ENCODE measurements around the gene TAF5L.

The TAF5L gene

DNA sequence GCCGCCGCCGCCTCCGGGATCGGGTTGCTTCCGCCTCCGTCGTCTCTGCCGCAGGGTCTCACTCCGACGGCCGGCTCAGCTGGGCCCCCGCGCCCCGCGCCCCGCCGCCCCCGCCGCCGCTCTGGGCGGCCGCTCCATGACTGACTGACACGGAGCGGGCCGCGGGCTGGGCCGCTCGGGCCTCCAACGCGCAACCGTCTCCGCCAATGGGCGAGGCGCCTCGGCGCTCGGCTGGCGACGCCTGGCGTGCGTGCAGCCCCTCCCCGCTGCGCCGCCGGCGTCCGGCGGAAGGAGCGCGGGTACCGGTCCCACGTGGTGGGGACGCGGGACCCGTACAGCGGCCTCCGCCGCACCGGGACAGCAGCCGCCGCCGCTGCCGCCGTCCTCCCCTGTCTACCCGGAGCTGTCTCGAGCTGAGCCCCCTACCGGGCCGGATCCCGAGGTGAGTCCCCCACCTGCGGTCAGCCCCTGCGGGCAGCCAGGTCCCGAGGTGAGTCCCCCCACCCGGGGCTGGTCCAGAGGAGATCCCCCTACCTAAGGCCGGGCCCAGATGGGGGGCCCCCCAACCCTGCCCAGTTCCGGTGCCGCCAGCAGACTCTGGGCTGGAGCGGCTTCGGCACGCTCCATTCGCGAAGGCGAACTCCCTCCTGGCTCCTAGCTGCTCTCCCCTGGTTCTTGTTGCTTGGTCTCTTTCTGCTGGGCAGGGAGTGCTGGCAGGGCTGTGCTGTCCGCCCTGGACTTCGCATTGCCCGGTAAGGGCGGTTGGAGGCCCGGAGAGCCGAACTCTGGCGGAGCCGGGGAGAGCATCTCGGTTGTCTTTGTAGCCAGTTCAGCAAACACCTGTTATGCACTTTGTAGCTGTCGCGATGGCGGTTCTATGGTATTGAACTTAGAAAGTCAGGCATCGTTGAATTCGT lies at the start of gene TAF5L, which contains the start of gene URB2:
TSS of gene TAF5L (minus strand) at position 208 of the 917 bp plus-strand sequence. CDS start 11,640 bp downstream, outside the sequence.
TSS of gene URB2 (plus strand) at position 333 of the 917 bp plus-strand sequence. CDS start 1,387 bp downstream, outside the sequence.
- DNase-seq (ENCODE audit: low spot score) = peak; percentile 89

DNA sequence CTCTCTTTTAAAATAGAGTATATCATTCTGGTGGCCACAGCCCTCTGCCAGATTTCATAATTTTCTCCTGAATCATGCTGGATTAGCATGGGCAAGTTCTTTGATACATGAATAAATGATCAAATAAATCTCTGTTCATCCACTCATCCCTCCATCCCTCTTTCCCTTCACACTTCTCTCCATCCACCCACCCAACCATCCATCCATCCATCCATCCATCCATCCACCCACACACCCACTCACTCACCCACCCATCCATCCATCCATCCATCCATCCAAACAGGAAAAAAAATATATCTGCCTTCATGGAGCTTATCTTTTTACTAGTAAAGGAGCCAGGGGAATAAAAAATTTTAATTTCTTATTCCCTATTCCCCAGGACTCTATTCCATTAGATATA lies 49.5 kb upstream of the TAF5L start:
- no peak for DNase-seq (ENCODE audit: low spot score)

DNA sequence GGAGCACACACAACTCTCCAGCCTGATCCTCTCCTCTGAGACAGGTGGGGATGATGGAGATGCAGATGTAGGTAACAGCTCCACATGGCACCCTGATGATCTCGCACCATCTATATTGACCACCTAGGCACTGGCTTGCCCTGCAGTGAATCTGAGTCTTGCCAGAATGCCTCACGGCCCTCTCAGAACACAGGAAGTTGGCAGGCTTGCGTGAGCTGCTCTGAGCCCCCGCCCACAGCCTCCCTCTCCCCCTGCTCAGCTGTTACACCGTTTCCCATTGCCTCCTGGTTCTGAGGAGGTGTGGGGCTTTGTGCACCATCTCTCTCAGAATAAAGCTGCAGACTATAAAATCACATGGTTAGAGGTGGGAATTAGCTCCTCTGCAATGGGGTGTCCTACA lies 48.1 kb upstream of the TAF5L start:
- DNase-seq (ENCODE audit: low spot score) = no peak

DNA sequence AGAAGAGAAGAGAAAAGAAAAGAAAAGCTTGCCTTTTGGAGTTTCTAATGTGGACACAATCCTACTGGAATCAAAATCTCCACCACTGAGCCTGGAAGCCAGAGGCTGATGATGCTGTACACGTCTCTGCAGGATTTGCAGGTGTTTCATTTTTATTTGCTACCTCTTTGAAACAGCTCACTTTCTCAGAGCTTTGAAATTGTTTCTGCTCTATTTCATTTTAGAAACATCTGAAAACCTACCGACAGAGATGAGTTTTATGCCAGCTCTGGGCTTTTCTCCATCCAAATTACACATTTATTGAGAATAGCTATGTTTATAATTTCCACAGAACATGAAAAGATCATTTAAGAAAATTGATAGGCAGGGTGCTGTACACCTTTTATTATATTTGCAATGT lies 46.3 kb upstream of the TAF5L start:
- no peak for DNase-seq (ENCODE audit: low spot score)

DNA sequence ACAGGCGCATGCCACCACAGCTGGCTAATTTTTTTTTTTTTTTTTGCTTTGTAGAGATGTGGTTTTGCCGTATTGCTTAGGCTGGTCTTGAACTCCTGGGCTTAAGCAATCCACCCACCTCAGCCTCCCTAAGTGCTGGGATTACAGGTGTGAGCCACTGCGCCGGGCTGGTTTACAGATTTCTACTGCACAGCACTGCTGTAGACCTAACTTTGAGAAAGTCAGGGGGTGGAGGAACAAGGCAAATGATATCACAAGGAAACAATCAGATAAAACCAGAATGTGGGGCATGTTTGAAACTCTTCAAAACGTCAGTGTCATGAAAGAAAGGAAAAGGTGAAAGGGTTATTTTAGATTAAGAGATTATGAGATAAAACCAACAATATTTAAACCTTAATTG lies 45.4 kb upstream of the TAF5L start:
- no peak for DNase-seq (ENCODE audit: low spot score)

DNA sequence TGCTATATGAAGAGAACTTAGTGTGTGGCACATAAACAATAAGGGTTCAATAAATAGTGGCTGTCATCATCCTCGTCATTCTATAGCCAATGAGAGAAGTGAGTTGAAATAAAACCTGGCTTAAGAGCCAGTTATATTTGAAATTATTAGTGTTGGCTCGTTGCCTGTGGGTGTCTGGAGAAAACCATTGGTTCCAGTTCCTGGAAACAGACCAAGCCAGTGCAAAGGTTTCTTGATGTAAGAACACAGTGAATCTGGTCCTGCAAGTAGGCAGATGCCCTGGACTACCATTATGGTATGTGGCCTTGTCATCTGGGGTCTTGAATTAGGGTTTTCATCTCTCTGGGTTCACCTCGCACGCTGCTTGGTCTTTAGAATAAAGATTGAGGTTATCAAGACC lies 43.4 kb upstream of the TAF5L start:
- no peak for DNase-seq (ENCODE audit: low spot score)

DNA sequence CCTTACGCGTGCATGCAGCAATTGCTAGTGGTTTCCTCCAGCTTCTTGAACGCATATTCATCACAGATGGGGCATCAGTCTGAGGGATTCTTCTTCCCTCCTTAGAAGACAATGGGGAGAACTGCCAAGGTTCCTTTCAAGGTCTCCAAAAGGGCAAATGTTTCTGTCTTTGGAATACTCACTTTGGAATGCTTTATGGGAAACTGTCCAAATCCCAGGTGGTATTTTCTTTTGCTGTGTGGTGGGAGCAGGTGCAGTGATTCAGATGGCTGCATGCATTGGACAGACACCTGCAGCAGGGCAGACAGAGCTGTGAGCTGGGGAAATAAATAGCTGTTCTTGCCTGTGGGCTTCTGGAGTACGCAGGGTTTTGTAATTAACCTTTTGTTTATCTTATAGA lies 40.7 kb upstream of the TAF5L start:
- no peak for DNase-seq (ENCODE audit: low spot score)

DNA sequence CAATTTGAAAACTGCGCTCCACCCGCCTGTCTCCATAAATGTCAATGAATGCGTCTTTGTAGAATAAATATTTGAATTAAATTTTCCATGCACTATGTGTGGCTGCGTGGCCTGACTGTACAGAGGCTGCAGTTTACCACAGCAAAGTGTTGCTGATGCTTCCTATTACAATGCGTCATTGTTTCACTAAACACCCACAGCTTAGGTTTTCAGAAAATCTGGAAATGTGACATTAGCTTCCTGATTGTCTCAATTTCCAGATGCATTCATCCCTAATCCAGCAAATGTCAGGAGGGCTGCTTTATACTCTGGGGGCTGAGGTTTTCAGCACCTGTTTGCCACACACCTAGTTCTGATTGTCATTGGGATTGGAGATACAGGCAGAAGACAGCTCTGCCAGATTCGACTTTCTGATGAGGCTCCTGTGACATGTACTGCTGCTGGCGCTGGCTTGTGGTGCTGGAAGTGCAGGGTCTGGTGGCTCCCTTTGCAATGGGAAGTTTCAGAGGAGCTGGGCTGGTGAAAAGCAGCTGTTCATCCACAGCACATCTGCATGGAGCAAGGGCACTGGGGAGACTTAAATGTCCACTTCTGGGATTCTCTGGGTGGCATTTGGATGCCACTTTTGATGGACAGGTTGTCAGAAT lies 40.1 kb upstream of the TAF5L start:
- DNase-seq (ENCODE audit: low spot score) = no peak

DNA sequence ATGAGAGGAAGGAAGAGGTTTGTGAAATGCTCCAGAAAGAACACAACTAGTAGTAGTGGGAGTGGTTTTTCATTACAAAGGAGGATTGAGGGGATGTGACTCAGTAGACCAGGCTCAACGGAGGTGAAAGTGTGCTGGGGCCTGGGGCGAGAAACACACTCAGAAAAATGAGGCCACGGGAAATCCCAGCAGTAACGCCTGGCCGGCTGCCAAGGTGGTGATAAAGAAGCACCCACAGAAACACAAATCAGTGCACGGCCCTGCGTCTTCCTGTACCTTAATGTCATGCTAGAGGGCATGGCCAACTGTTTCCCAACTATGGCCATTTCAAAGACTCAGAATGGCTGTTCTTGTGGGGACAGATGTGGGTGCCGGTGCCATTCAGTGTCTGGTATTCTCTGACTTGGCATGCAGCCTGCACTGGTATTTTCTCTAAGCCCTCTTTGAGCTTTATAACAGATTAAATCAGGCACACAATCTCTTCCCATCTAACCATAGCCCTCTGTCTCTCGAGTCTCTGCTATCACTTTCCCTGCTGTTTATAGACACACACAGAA lies 38.3 kb upstream of the TAF5L start:
- peak; percentile 87 for DNase-seq (ENCODE audit: low spot score)

DNA sequence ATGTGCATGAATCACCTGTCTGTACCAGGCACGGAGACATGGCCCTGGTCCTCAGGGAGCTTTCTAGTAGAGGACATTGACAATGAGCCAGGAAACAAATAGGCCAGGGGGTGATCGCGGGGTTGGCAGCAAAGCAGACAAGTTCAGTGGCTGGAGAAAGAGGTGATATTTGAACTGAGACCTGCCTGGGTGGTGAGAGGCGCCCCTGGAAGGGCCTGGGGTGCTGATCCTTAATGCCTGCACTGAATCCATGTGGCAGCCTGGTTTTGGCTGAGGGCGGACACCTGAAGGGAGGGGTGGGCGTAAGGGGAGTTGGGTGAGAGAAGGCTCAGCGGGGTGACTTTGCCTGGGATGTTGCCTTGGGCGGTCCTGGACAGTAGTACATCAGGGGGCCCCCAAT lies 36.0 kb upstream of the TAF5L start:
- no peak for DNase-seq (ENCODE audit: low spot score)

DNA sequence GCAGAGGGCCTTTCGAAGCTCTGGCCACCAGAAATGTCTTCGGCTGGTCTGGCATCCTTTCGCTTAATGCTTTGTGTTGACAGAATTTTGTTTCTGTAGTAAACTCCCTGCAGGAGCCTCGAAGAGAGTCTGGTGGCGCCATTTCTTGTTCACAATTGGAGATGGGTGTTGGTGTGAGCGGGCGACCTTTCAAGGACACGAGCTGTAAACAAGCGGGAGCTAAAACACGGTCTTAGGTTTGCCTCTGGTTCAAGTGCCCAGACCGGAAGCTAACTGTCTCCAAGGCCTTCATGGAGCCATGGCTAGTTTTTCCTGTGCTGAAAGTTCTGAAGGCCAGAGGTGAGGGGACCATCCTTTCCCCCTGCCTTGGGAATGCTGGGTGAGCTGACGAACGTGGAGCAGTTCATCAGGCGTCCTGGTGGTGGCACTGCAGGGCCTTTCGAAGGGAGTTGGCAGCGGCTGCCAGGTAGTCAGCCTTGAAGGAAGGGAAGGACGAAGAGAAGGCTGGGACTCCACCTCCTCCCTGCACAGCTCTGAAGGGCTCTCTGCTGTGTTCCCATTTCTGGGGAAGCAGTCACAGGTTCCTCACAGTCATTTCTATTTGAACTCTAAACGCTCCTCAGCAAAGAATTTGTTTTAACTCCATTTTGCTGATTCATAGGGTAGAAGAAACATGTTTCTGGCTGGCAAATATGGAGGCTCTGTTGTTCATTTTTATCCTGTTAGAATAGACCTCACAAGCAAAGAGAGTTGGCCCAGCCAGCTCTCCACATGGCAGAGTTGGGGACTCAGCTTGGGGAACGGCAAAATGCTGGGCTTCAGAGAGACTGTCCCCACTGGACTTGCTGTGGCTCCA lies 35.3 kb upstream of the TAF5L start:
- peak; percentile 57 for DNase-seq (ENCODE audit: low spot score)

DNA sequence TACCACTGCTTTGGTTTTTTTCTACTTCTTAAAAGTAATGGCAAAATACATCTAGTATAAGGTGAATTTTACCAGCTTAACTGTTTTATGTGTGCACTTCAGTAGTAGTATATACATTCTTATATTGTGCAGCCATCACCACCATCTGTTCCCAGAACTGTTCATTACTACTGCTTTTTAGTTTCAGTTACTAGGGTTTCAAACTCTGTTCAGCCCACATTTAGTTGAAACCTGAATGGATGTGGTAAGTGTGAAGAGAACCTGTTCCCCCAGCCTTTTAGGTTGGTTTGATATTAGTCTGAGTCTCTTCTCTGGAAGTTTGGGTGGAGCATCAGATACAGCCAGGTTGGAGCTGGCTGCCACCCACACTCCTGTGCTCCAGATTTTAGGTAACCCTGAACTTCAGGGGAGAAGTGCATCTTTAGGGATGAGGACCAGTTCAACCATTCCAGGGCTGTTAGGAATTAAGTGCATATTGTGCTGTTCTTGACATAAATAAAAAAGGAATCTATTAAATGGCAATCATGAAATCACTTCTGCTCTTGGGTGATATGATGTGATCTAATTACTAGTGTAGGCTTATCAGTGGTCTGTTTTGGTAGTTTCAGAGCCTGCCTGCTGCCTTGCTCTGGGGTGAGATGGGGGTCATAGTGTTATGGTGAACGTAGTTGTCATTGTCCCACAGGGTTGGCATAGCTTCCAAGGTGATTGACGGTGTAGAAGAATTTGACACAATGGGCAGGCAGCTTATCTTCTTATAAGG lies 32.3 kb upstream of the TAF5L start:
- peak; percentile 12 for DNase-seq (ENCODE audit: low spot score)

DNA sequence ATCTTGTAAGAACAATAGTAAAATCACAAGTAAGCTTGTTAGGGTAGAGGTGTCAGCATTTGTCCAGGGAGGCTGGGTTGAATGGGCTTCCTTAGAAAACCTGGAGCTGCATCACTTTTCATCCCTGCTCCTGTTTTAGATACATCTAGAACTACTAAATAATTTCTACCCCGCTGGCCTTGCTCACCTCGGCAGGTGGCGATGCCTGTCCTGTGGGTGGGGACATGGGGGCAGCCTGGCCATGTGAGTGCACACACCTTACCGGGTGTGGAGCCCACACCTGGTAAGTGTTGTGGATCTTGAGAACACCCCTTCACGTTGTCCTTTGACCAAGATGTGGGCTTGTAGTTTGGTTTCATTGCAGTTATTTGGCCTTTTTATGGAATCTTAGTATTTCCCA lies 29.9 kb upstream of the TAF5L start:
- DNase-seq (ENCODE audit: low spot score) = no peak

DNA sequence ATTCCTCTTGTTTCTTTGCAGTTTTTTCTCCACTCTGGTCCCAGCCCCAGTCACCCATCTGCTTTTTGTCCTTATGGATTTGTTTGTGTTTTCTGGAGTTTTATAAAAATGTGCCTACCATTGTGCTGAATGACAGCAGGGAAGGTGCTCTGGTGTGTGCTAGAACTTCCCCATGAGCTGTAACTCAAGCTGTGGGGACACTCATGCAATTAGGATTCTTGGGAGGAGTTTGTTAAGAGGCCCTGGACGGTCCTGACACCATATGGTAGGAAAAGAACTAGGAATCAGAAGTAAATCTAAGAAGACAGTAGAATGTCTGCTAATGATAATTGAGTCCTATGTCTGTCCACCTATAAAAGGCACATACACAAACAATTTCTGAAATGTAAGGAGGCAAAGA lies 27.5 kb upstream of the TAF5L start:
- DNase-seq (ENCODE audit: low spot score) = no peak

DNA sequence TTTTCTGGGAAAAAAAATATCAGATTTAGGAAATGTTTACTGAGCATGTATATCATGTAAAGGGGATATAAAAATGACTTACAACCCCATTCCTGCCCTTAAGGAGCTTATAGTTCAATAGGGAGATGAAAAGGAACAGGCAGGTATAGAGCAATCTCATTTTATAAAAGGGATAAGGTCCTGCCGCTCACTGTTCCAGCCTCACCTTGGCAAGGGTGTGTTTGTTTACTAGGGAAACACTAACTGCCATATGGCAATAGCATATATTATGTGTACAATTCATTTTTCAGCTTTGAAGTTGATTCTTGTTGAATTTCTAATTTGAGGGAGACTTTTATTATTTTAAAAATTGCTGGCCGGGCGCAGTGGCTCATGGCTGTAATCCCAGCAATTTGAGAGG lies 25.6 kb upstream of the TAF5L start:
- no peak for DNase-seq (ENCODE audit: low spot score)

DNA sequence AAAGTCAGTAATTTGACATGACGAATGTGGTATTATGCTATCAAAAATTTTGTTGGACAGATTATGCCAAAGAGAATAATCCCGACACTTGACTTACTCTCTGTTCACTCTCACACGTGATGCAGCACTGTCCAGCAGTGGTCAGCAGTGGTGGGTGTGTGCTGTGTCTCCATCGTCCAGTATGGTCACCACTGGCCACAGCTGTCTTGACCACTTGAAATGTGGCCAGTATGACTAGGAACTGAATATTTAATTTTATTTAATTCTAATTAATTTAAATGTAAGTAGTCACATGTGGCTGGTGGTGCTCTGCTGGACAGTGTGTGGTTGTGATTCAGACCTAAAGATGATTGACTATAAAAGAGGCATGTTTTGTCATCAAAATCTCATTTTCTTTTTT lies 24.1 kb upstream of the TAF5L start:
- no peak for DNase-seq (ENCODE audit: low spot score)

DNA sequence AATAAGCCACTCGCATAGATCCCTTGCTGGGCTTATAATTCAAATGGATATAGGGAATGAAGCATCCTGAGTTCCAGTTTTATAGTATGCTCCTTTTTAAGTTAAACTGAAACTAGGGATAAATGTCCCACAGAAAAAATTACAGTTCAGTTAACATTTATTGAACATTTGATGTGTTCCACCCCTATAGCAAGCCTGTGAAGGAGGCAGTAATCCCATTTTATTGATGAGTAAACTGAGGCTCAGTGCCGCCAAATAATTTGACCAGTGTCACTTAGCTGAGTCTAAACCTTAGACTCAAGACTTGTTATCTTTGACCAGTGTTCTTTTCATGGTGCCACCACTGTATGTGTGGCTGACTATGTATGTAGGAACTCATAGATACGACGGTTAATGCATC lies 22.5 kb upstream of the TAF5L start:
- no peak for DNase-seq (ENCODE audit: low spot score)

DNA sequence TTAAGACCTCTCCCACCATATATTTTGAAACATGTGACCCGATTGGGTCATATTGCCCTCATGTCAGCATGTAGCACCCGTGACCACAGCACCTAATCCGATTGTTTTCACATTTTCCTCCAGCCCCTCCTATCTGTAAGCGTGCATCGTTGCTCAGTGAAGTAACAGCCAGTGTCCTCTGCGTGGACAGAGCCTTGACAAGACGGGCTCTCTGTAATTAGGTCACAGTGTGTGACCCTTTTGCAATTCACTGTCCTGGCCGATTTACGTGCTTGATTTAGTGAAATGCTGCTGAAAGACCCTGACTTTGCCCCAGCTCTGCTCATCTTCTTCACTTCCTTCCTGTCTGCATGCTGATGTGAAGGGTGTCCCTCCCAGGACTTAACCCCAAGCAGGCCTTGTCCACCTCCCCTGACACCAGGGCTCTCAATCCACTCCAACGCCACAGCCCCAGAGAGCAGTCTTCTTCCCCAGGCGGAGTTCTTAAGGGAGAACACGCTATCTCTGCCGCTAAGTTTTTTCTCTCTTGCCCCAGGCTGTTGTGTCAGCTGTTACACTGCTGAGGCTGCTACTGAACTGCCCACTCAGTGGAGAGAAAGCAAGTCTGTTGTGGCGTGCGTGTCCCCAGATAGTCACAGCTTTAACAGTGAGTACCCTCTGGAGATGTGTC lies 19.5 kb upstream of the TAF5L start:
- no peak for DNase-seq (ENCODE audit: low spot score)

DNA sequence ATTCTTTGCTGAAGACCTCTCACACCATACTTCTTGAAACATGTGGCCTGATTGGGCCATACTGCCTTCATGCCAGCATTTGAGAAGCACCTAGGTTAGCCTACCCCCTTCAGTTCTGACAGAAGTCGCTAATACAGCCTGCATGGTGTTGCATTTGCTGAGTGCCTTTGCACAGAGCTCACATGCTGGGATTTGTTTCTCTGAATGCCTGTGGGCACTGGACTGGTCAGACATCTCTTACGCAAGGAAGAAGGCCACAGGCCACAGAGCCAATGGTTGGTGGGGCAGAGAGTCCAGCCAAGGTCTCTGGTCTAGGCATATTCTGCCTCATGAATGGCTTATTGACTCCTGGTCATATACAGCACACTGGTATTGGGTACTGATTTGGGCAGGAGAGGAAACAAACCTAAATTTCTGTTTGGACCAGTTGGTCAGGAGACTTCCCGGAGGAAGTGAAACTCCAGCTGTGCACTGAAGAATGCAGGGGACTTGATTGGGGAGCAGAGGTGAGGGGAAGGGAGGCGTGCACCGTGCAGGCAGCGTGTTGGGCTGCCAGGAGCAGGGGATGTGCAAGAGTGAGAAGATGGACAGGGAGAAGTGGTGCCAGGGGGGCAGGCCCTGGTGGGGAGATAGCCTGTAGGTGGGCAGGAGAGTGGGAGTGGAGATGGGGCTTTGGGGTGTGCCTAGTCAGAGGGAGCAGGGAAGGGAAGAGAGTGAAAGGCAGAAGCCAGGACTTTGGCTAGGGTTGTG lies 18.2 kb upstream of the TAF5L start:
- no peak for DNase-seq (ENCODE audit: low spot score)

DNA sequence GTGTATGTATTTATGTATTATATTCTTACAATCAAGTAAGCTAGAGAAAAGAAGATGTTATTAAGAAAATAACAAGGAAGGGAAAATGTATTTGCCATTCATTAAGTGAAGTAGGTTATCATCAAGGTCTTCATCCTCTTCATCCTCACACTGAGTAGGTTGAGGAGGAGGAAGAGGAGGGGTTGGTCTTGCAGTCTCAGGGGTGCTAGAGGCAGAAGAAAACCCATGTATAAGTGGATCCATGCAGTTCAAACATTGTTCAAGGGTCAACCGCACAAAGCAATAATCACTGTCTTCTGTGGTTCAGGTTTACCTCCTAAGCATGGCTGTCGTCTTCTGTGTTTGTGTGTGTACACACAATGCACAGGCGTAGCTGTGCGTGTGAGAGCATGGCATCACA lies 17.0 kb upstream of the TAF5L start:
- DNase-seq (ENCODE audit: low spot score) = no peak

Data from activated CD4-positive, alpha-beta T cell treated with anti-CD3 and anti-CD28 coated beads, Interleukin-2, Interleukin-4, amounts not matched to agents 100 ng/mL and 50 ng/mL, durations not matched to agents 16 hours and 8 hours (primary cell).